K562 (cell line): ENCODE data around the gene MPRIP. TPM values are rescaled to one million over a fixed set of nuclear protein-coding genes. Genes with fewer than 3 reads are reported as not detected.

Source experiments
- AFF4 ChIP-seq: sonication (generic); formaldehyde crosslinking; IDR thresholded peaks from 2 replicates; pipeline ENCODE4 v1.8.0; 2023; ENCODE audit warnings: mild to moderate bottlenecking, missing genetic modification reagents
- KDM2B ChIP-seq: fragments of 250-450 bp; sonication (Bioruptor Pico); IDR thresholded peaks from 2 replicates; pipeline ENCODE4 v1.8.0; 2021; ENCODE audit warnings: mild to moderate bottlenecking, moderate library complexity
- MIER1 ChIP-seq: fragments of 450-650 bp; IDR thresholded peaks from 2 replicates; pipeline ENCODE4 v1.6.1; 2016; ENCODE audit warnings: antibody characterized with exemption, mild to moderate bottlenecking, low read depth
- SMARCB1 ChIP-seq: IDR thresholded peaks from 2 replicates; pipeline ENCODE4 v1.6.1; 2011; ENCODE audit warnings: improper control_type of control experiment, low read depth; ENCODE audit not compliant: insufficient read length
- polyA plus RNA-seq, 8 experiments: library from polyadenylated mRNA; depleted of rRNA in 4 of 8; stranded (reverse) in 5 of 8; unstranded in 3 of 8; fragments of >200 nt; fragmentation: Nextera tagmentation in 2 of 8; fragmentation: Illumina TruSeq in 1 of 8; extraction: Ambion mirVana in 2 of 8; extraction: Trizol in 1 of 8; gene quantifications; 2 replicates each; pipeline versions ENCODE4 v1.2.1 to v1.2.3, GENCODE V29; 2011 to 2014; ENCODE audit warnings: inconsistent platforms in 1 of 8, missing spikeins in 1 of 8
- total RNA-seq, 7 experiments: library from RNA; depleted of rRNA in 6 of 7; stranded (reverse); fragments of >200 nt in 6 of 7; fragmentation: Illumina TruSeq in 2 of 7; extraction: Trizol in 2 of 7; gene quantifications; 2 replicates each; pipeline versions ENCODE4 v1.2.1 to v1.2.3, GENCODE V29; 2011 to 2021; ENCODE audit warnings: low replicate concordance in 1 of 7

MPRIP gene
- total and polyA plus RNA-seq, 9 of the 15 experiments (the other 6 are each of a cell fraction or from before 2014, with no cell fraction given) = 10.0 to 72.6 (median 30.1) TPM

GRCh38 chr17:17041571-17042383 lies 480 bp upstream of the MPRIP start (continued):
- no peak for TF ChIP-seq AFF4 (CRISPR knock-in tag)
- no peak for TF ChIP-seq SMARCB1
- TF ChIP-seq KDM2B (CRISPR knock-in tag) = 0 out of 2 replicates have a peak, but pooled peaks have one; percentile 25
- TF ChIP-seq MIER1 = no peak
